ENCODE measurements around the gene CNTNAP2.

The CNTNAP2 gene

DNA sequence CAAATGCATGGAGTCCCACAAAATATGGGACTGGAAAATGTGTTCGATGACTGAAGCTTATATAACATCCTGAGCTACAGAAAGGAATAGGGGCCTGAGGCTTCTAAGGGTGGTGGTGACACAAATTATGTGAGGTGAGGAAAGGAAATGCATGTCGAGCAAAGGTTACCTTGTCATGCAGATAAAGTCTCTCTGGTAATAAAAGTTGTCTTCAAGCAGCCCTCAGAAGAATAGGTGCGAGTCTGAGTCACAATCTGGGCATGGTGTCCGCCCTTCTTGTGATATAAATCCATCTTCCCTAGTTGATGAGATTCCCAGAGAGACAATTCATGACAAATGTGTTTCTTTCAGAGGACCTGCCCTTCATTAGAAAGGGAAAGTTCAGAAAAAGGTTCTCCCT, 1488.7 kb downstream of the CNTNAP2 start:
- DNase-seq, result no peak

DNA sequence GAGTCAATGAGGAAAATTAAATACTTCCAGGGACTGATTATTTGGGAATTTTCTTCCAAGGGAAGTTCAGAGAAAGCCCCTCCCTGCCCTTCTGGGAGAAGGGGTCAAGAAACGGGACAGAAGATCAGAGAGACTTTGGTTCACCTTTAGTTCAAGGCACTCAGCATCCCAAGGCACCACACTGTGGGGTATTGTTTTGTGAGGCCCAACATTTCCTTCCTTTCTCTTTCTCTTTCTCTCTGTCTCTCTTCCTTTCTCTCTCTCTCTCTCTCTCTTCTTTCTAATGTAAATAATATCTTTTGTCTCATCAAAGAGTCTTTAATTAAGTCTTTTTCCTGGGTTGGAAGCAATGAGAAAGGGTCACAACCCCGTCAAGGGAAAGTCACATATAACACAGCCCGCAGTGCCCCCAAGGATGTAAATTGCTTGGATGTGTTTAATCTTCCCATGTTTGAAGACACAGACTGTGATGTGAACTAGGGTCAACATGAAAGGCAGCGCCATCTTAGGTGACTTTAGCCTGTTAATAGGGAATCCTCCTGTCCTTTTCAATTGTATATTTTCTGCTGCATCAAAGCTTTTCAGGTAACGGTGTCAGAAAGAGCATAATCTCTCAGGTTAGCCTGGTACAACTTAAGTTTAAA, 1490.7 kb downstream of the CNTNAP2 start:
- DNase-seq, result no peak

DNA sequence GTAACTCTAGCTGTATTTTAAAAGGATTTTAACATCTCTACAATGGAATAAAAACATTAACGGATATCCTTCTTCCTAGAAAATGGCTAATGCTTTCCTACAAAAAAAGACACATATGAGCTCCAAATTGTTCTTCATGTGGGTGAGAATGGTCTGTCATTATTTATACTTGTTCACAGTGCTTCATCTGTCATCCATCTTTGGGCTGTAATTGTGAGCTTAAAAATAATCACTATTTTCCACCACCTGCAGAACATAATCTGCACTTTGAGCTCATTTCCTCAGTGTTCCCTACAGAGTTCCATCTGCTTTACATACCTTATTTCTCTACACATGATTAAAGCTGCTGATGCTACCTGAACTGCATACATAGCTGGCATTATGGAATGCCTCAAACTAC, 1494.8 kb downstream of the CNTNAP2 start:
- no peak for DNase-seq

DNA sequence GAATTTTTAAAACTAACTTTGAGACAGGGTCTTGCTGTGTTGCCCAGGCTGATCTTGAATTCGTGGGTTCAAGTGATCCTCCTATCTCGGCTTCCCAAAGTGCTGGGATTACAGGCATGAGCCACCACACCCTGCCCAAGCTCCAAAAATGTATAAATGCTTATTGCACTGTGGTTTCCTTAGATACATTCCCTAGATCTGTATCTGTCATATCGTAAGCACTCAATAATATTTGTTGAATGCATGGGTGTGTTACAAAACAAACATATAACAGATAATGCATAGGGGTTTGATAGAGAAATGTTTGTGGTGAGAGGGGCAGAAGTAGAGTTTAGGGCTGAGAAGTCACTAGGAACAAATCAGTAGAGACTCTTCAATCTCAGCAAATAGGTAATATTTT, 1518.7 kb downstream of the CNTNAP2 start:
- DNase-seq, result no peak

DNA sequence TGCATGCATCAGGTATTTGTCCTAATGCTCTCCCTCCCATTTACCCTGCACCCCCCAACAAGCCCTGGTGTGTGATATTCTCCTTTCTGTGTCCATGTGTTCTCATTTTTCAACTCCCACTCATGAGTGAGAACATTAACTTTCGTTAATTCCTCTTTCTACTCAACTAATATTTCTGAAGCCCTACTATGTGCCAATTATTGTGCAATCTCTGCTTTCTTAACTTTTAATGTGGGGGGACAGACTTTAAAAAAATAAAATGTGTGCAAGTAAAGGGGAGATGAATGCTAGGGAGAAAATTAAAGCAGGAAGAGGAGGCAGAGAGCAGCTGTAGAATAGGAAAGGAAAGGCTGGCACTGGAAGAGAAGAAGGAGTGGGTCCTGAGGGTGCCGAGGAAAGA, 1520.0 kb downstream of the CNTNAP2 start:
- DNase-seq, result no peak

DNA sequence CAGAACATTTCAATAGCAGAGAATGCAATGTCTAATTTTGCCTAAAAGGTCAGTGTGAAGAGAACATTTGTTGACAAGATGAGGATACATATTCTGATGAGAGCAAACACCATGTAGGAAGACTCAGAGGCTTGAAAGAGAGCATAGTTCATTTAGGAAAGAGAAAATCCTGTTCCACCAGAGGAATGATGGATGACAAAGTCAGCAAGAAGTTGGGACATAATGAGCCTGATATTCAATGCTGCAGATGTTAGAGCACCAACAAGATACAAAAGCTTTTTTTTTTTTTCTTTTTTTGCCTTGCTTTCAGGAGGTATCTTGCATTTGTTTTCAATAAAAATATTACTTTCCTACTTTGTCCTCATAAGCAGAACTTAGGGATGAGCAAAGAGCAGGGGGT, 1522.0 kb downstream of the CNTNAP2 start:
- DNase-seq, result no peak

GRCh38 chr7:147639037-147639436, 1522.4 kb downstream of the CNTNAP2 start:
- DNase-seq, result no peak

GRCh38 chr7:147639751-147640150, 1523.2 kb downstream of the CNTNAP2 start:
- no peak for DNase-seq

GRCh38 chr7:147640821-147641220, 1524.2 kb downstream of the CNTNAP2 start:
- no peak for DNase-seq

GRCh38 chr7:147646568-147646967, 1530.0 kb downstream of the CNTNAP2 start:
- DNase-seq, result no peak

DNA sequence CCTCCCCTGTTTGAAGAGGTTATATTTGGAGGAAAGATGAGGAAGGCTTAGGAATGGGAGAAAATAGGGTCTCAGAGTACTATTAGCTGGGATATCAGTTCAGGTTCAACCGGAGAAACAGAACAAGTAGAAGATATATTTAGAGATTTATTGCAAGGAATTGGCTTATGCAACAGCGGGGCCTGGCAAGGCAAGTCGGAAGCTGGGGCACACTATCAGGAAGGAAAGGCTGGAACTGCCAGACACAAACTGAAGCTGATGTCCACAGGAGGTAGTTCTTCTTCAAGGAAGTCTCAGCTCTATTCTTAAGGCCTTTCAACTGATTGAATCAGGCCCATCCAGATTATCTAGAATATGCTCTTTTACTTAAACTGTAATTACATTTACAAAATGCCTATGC, 1534.4 kb downstream of the CNTNAP2 start:
- no peak for DNase-seq

- DNase-seq, result no peak
Measured at GRCh38 chr7:147651601-147652000, 1535.0 kb downstream of the CNTNAP2 start.

DNA sequence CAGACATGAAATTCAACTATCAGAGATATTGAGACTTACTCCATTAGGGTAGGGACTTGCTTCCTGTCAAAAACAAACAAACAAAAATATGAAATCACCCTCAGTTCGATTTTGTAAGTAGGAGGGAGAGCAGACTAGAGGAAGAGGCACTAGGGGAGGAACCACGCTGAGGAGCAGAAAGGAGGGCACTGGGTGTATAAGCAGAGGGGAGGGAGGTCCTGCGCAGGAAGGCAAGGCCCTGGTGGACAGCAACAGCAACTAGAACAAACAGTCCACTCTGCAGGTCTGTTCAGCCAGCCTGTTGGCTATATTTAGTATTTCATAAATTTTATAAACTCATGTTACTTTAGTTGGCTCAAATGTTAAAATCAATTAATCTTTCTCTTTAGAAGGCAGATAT, 1536.9 kb downstream of the CNTNAP2 start:
- DNase-seq, result no peak

DNA sequence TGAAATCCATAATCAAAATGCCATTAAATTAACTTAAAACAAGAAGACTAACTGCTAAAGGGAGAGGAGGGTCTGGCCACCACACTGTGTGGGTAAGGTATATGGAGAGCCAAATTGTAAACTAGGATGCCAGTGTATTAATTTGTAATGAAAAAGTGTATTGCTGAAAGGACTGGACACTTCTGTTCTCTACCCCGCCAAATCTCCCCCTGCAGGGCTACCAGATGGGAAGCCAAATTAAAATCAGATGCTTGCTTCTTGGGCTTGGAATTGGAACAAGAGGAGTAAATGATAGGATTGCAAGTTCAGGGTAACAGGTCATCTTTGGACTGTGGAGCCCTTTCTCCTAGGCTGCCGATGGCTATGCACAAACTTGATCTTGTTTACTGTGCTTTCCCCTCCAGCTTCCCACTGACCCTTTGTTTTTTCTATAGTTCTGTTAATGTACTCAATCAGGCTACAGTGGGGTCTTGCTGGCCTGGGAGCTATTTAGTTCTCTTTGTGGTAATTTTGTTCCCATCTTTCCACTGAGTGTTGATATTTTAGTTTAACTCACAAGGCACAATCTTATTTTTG, 1541.9 kb downstream of the CNTNAP2 start:
- DNase-seq, result no peak

DNA sequence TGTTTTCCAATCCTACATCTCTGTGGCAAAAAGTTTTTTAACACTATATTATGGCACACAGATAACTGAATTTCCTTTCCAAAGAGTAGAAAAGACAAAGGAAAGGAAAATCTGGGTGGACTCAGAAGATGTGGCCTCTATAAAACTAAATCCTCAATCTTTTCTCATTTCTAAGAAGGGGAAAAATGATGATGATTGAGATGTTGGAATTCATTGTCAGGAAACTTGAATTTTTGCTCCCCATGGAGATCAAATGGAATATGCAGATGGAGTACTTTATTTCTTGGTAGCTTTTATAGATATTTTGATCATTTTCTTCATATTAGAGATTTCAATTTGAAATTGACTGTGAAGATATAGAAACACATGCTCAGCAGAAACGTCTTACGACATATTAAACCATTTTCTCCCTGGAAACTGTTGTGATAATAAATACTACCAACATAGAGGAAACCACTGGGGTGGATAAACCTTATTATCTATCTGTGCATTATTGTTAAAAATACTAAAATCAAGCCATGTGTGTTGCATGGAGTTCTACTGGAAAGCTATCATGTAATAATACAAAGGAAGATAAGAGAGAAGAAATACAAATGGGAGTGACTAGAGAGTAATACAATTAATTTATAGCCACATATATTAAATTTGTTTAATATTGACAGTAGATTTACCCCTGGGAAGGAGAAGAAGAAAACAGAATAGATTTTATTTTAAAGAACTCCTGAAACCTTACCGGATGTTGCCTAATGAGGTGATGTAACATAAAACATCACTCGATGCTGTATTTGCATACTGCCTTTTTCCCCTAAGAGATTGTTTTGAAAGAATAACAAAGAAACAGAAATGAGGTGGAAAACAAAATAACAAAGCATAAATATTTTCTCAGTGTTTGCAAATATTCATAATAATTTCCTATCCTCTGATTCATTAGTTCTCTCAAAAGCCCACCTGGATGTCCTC, 1542.7 kb downstream of the CNTNAP2 start:
- DNase-seq, result no peak

GRCh38 chr7:147664541-147664940, 1547.9 kb downstream of the CNTNAP2 start:
- no peak for DNase-seq

DNA sequence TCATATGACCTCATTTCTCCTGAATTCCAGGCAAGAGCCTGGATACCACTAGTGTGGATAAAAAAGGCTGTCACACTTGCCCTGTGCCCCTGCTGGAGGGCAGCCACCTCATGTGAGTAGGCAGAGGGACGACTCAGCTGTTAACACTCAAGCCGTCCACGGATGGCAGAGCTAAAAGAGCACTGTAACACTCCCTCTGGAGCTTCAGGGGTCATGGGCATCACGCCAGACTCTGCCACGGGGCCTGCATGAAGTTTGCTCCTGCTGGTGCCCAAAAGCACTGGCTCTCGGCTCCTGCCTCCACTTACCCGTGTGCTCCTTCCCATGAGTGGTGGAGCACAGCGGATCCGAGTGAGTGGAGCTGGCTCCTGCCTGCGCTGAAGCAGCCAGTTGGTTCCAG, 1554.2 kb downstream of the CNTNAP2 start:
- no peak for DNase-seq

GRCh38 chr7:147674705-147675104, 1558.1 kb downstream of the CNTNAP2 start:
- DNase-seq, result no peak

DNA sequence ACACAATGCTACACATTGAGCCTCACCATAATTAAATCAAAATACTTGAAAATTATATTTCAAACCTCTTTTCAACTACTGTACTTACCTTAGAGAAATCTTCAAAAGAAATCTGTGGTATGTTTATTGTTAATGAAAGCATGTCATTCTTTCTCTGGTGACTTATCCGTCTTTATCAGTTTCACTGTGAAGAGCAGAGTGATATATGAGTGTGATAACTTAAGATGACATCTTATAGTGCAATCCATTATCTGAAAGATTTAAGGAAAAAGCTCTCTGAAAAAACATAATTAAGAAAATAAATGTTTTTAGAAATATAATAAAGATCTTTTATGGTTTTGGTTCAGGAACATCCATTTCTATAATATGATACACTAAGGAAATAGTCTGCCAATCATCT, 1562.3 kb downstream of the CNTNAP2 start:
- DNase-seq, result no peak

GRCh38 chr7:147681530-147681929, 1564.9 kb downstream of the CNTNAP2 start:
- DNase-seq, result no peak

DNA sequence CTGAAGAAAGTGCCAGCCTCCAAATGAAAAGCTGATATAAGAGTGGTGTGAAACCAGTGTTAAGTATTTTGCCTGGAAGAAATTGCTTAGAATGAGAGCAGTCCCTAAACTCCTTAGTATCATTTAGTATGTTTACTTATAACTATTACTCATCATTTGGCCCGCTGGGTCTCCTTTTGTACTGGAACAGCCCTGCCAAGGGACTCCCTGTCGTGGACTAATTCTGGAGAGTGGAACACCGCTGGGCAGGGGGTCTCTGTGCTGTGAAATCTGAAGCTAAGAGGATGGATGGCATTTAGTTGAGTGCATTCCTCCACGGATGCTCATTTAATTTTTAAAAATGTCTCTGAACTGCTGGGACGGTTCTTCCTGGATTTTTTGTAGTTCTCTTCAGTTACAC, 1584.1 kb downstream of the CNTNAP2 start:
- DNase-seq, result no peak

GRCh38 chr7:147707926-147708325, 1591.3 kb downstream of the CNTNAP2 start:
- no peak for DNase-seq

- DNase-seq, result no peak
Measured at GRCh38 chr7:147708871-147709270, 1592.3 kb downstream of the CNTNAP2 start.

DNA sequence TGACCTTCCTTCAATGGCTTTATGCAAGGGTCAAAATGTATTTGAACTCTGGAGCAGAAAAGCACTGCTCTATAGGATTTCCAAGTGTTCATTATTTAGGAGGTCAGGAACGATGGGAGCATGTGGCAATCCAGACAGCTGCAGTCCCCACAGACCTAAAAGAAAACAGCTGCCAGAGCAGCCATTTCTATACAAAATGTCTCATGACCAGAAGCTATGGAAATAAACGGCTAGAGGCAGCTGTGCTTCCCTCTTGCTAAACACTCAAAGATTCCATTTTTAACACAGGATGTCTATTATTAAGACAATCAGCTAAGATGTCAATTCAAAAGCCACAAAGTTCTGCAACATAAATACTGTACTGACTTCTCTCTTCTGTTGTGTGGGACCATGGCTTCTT, 1594.8 kb downstream of the CNTNAP2 start:
- DNase-seq, result no peak

Measured in NCI-H510A treated with DMSO at 0.1 percent for 48 hours (cell line).